Cardiac muscle cell (in vitro differentiated cells and primary cell): Measurements from ENCODE around the gene C11orf91. TPM values are rescaled to one million over a fixed set of nuclear protein-coding genes. Genes with fewer than 3 reads are reported as not detected.
"Not testable (repeated sequence)": the region's sequence is repeated elsewhere in the genome, so short reads cannot be mapped to it uniquely, and the experiment has no call there.

Experiments used
- DNase-seq, 2 donors: peaks; one replicate each; pipeline versions ENCODE4 v3.0.0 to v3.0.0-alpha.2; 2010 to 2017; ENCODE audit warnings: low read depth in 1 of 2, low spot score in 1 of 2
- H3K27ac ChIP-seq: fragments of 200-600 bp; sonication (generic); 2 replicates; pipeline ENCODE4 v1.5.1; 2016
- H3K27me3 ChIP-seq: fragments of 200-600 bp; sonication (generic); 2 replicates; pipeline ENCODE4 v1.6.0; 2016; ENCODE audit warnings: control low read depth
- H3K36me3 ChIP-seq: fragments of 200-600 bp; sonication (generic); 2 replicates; pipeline ENCODE4 v1.5.1; 2016; ENCODE audit warnings: control low read depth
- H3K4me1 ChIP-seq: fragments of 200-600 bp; sonication (generic); 2 replicates; pipeline ENCODE4 v1.8.1; 2017; ENCODE audit warnings: low read depth, mild to moderate bottlenecking, mixed run types
- H3K4me3 ChIP-seq: fragments of 200-600 bp; sonication (generic); 2 replicates; pipeline ENCODE4 v1.5.1; 2016; ENCODE audit warnings: mild to moderate bottlenecking
- H3K9me3 ChIP-seq: fragments of 200-600 bp; sonication (generic); 2 replicates; pipeline ENCODE4 v1.5.1; 2017; ENCODE audit warnings: low read depth, mild to moderate bottlenecking, control low read depth
- polyA plus RNA-seq: library from polyadenylated mRNA; unstranded; fragments of >200 nt; fragmentation: Nextera tagmentation; extraction: Ambion mirVana; gene quantifications from 2 replicates; pipeline ENCODE4 v1.2.1, GENCODE V29; 2016
- total RNA-seq: library from RNA; depleted of rRNA; stranded (reverse); fragments of >200 nt; gene quantifications from 2 replicates; pipeline ENCODE4 v1.2.3, GENCODE V29; 2016
- TF ChIP-seq, protein P1 (sequence below): IDR thresholded peaks from 2 replicates; pipeline ENCODE4 v1.5.1; 2012; ENCODE audit warnings: low read depth, mild to moderate bottlenecking, low read length

C11orf91 gene
- total and polyA plus RNA-seq, 2 experiments from 2014 or later = 0.23 TPM; not detected in 1

- TF ChIP-seq, protein P1, sequence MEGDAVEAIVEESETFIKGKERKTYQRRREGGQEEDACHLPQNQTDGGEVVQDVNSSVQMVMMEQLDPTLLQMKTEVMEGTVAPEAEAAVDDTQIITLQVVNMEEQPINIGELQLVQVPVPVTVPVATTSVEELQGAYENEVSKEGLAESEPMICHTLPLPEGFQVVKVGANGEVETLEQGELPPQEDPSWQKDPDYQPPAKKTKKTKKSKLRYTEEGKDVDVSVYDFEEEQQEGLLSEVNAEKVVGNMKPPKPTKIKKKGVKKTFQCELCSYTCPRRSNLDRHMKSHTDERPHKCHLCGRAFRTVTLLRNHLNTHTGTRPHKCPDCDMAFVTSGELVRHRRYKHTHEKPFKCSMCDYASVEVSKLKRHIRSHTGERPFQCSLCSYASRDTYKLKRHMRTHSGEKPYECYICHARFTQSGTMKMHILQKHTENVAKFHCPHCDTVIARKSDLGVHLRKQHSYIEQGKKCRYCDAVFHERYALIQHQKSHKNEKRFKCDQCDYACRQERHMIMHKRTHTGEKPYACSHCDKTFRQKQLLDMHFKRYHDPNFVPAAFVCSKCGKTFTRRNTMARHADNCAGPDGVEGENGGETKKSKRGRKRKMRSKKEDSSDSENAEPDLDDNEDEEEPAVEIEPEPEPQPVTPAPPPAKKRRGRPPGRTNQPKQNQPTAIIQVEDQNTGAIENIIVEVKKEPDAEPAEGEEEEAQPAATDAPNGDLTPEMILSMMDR = no peak
Observed at GRCh38 chr11:33709466-33709865, 8.8 kb upstream of the C11orf91 start.

DNA sequence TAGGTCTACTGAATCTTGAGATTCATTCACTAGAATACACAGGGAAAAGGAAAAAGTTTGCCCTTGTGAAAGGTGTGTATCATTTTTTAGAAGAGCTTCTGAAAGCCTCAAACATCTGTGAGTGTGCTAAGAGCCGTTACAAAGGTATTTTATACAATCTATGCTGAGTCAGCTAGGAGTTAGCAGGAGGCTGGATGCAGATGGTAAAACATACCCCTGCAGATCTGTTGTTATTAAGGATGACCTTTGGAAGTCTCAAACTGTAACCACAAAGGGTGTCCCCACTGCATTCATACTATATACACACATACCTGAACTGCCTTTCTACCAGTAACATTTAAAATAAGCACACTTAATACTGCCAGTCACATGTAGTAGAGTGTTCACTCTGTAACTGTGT, 8.4 kb upstream of the C11orf91 start:
- DNase-seq = no peak
- Histone ChIP-seq H3K27me3 (no peaks in the 10 kb centered on the region), H3K27ac (no peak overlapping the region), H3K4me3 (no peak overlapping the region), H3K36me3 (peaks cover 10% of the 10 kb centered on the region), H3K9me3 (no peaks in the 10 kb centered on the region), H3K4me1 (peaks cover 20% of the 10 kb centered on the region)
- TF ChIP-seq, protein P1 = no peak

More at GRCh38 chr11:33709466-33709865, 8.8 kb upstream of the C11orf91 start:
- Histone ChIP-seq H3K4me3 (no peak overlapping the region), H3K4me1 (peaks cover 21% of the 10 kb centered on the region), H3K27ac (no peak overlapping the region), H3K9me3 (no peaks in the 10 kb centered on the region), H3K27me3 (no peaks in the 10 kb centered on the region), H3K36me3 (peaks cover 10% of the 10 kb centered on the region)
- DNase-seq = no peak

GRCh38 chr11:33707831-33708230, 7.2 kb upstream of the C11orf91 start:
- H3K9me3 ChIP-seq, DNase-seq, H3K36me3 ChIP-seq, H3K27me3 ChIP-seq, H3K4me3 ChIP-seq, H3K4me1 ChIP-seq, H3K27ac ChIP-seq: not testable (repeated sequence)

DNA sequence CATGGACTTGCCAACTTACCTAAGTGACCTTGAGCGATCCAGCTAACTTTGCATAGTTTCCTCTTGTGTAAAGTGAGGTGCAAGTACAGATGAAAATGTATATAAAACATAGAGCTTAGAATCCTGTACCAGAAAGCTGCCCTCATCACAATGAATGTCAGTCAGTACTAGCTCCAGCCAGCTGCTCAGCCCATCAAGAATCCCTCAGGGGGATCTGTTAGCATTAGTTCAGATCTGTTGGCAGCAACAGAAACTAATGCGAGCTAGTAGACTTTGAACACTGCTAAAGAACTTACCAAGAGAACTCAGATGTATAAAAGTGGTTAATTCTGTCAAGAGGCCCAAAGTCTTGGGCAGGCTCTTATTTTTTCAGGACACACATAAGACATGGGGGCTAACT, 6.3 kb upstream of the C11orf91 start:
- no peaks in the 10 kb centered on the region for H3K27me3 ChIP-seq
- peak in 1 of 2 donors; percentile 25 for DNase-seq
- no peaks in the 10 kb centered on the region for H3K4me1 ChIP-seq
- H3K9me3 ChIP-seq = no peaks in the 10 kb centered on the region
- peaks cover 10% of the 10 kb centered on the region for H3K36me3 ChIP-seq
- TF ChIP-seq, protein P1 = no peak
- no peak overlapping the region for H3K4me3 ChIP-seq
- H3K27ac ChIP-seq = no peak overlapping the region

- no peaks in the 10 kb centered on the region for H3K9me3 ChIP-seq
- no peaks in the 10 kb centered on the region for H3K4me1 ChIP-seq
- H3K4me3 ChIP-seq = no peak overlapping the region
- no peaks in the 10 kb centered on the region for H3K27me3 ChIP-seq
- TF ChIP-seq, protein P1 = no peak
- H3K27ac ChIP-seq = no peak overlapping the region
- DNase-seq = peak in 1 of 2 donors; percentile 55
- peaks cover 10% of the 10 kb centered on the region for H3K36me3 ChIP-seq
Observed at GRCh38 chr11:33706546-33706945, 5.9 kb upstream of the C11orf91 start.

DNA sequence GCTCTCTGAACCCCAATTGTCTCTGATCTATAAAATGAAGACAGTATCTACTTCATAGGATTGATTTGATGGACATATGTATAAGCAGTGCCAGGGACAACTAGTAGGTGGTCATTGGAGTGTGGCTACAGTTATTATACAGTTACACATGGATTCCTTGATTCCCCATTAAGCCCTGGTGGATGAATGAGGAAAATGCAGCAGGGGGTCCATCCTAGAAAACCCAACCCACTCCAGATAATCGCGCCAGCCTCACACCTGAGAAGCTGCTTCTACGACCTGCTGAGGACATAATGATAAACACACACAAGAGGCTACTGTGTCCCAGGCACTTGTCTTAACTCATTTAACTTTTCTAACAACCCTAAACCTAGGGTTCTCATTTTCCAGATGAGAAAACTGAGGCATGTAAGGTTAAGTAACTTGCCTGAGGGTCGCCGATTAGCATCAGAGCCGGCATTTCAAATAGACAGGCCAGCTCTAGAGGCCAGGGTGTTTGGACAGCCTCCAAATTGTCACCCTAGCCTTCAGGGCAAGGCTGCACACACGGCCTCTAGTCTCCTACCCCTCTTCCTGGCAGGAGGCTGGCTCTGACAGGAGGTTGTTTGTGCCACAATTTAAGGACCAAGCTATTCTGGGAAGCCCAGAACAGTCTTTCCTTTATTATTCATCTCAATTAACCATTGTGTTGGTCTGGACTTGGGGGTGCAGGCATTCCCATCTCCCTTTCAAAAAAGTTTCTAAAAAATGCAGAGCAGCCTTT, 3.8 kb upstream of the C11orf91 start:
- H3K27me3 ChIP-seq = no peaks in the 10 kb centered on the region
- H3K9me3 ChIP-seq = no peaks in the 10 kb centered on the region
- no peak overlapping the region for H3K27ac ChIP-seq
- peaks cover under 1% of the 10 kb centered on the region for H3K36me3 ChIP-seq
- no peaks in the 10 kb centered on the region for H3K4me1 ChIP-seq
- TF ChIP-seq, protein P1 = no peak
- no peak overlapping the region for H3K4me3 ChIP-seq
- DNase-seq = no peak
